ENCODE results near the gene PPM1D.
"Not testable (repeated sequence)": the region's sequence is repeated elsewhere in the genome, so short reads cannot be mapped to it uniquely, and the experiment has no call there.

GRCh38 chr17:60593441-60594036 lies 6.5 kb upstream of the PPM1D start:
- not testable (repeated sequence) for TF ChIP-seq CTCF, POLR2AphosphoS5, POLR2A (IDR thresholded peaks at IDR 0.05)

All from suprapubic skin (tissue), 4 donors.